GM23338 (cell line): ENCODE data around the gene ZFAND6. TPM values are rescaled to one million over a fixed set of nuclear protein-coding genes. Genes with fewer than 3 reads are reported as not detected.

ENCODE experiments used
- ATAC-seq: fragments of 200-7000 bp; cut with Tn5 transposase; 3 replicates; pipeline ENCODE4 v1.9.1; 2020
- DNase-seq: peaks from one replicate; pipeline ENCODE4 v3.0.0-alpha.2; 2015; ENCODE audit warnings: low spot score
- H2AFZ ChIP-seq: fragments of 200-600 bp; sonication (generic); 2 replicates; pipeline ENCODE4 v1.8.0; 2016; ENCODE audit warnings: antibody characterized with exemption, mild to moderate bottlenecking, moderate library complexity
- H3F3A ChIP-seq: fragments of 200-600 bp; sonication (generic); replicated peaks from 2 replicates; pipeline ENCODE4 v1.8.0; 2017; ENCODE audit warnings: antibody characterized with exemption, mixed run types, low read depth
- H3K27ac ChIP-seq: fragments of 200-600 bp; sonication (generic); 2 replicates; pipeline ENCODE4 v1.6.1; 2016; ENCODE audit warnings: low read depth
- H3K27me3 ChIP-seq: fragments of 200-600 bp; sonication (generic); 2 replicates; pipeline ENCODE4 v1.8.0; 2016; ENCODE audit warnings: mild to moderate bottlenecking, mixed run types, moderate library complexity; ENCODE audit not compliant: insufficient read depth
- H3K36me3 ChIP-seq: fragments of 200-600 bp; sonication (generic); 2 replicates; pipeline ENCODE4 v1.8.0; 2016; ENCODE audit warnings: mild to moderate bottlenecking; ENCODE audit not compliant: insufficient read depth
- H3K4me1 ChIP-seq: fragments of 200-600 bp; sonication (generic); 2 replicates; pipeline ENCODE4 v1.8.0; 2016; ENCODE audit warnings: mild to moderate bottlenecking, moderate library complexity; ENCODE audit not compliant: insufficient read depth
- H3K4me2 ChIP-seq: fragments of 200-600 bp; sonication (generic); 2 replicates; pipeline ENCODE4 v1.7.1; 2017; ENCODE audit warnings: mixed run types
- H3K4me3 ChIP-seq: fragments of 200-600 bp; sonication (generic); 2 replicates; pipeline ENCODE4 v1.6.1; 2016; ENCODE audit warnings: mixed run types
- H3K79me2 ChIP-seq: fragments of 200-600 bp; sonication (generic); replicated peaks from 2 replicates; pipeline ENCODE4 v1.8.0; 2017; ENCODE audit warnings: mild to moderate bottlenecking; ENCODE audit not compliant: insufficient read depth
- H3K9me2 ChIP-seq: fragments of 200-600 bp; sonication (generic); 2 replicates; pipeline ENCODE4 v1.8.0; 2017; ENCODE audit not compliant: insufficient read depth
- H4K20me1 ChIP-seq: fragments of 200-600 bp; sonication (generic); replicated peaks from 2 replicates; pipeline ENCODE4 v1.8.0; 2017; ENCODE audit warnings: mild to moderate bottlenecking; ENCODE audit not compliant: insufficient read depth
- H3K27ac Mint-ChIP-seq: 2 replicates; pipeline ENCODE4 v1.8.0; 2020; ENCODE audit warnings: inconsistent platforms, mild to moderate bottlenecking, moderate library complexity, mixed read lengths
- H3K27me3 Mint-ChIP-seq: 3 replicates; pipeline ENCODE4 v1.8.0; 2022; ENCODE audit warnings: low read depth, mild to moderate bottlenecking, moderate library complexity, mixed read lengths, inconsistent platforms; ENCODE audit not compliant: insufficient read depth, poor library complexity
- H3K36me3 Mint-ChIP-seq: 3 replicates; pipeline ENCODE4 v1.8.0; 2021; ENCODE audit warnings: low read depth, mild to moderate bottlenecking, inconsistent platforms, moderate library complexity, mixed read lengths
- H3K4me1 Mint-ChIP-seq: 3 replicates; pipeline ENCODE4 v1.8.0; 2020; ENCODE audit warnings: mild to moderate bottlenecking, inconsistent platforms, mixed read lengths
- H3K4me3 Mint-ChIP-seq: 3 replicates; pipeline ENCODE4 v1.8.0; 2021; ENCODE audit warnings: moderate library complexity, mild to moderate bottlenecking, inconsistent platforms, mixed read lengths
- H3K9me3 Mint-ChIP-seq: 3 replicates; pipeline ENCODE4 v1.8.0; 2020; ENCODE audit warnings: moderate library complexity, mild to moderate bottlenecking, inconsistent platforms, mixed read lengths
- CREB1 ChIP-seq: fragments of 250-450 bp; sonication (Bioruptor Pico); IDR thresholded peaks from 2 replicates; pipeline ENCODE4 v1.5.0; 2020; ENCODE audit warnings: low read depth, mild to moderate bottlenecking, moderate library complexity
- CTCF ChIP-seq, 2 experiments: fragments of 200-600 bp in 1 of 2; sonication (generic) in 1 of 2; conservative IDR thresholded peaks; 2 replicates each; pipeline versions ENCODE4 v1.5.1 to v1.6.1; 2016 to 2017; ENCODE audit warnings: antibody characterized with exemption in 2 of 2, low read depth in 2 of 2, mild to moderate bottlenecking in 2 of 2, moderate library complexity in 1 of 2
- ETS1 ChIP-seq: IDR thresholded peaks from 2 replicates; pipeline ENCODE4 v1.6.1; 2016; ENCODE audit warnings: antibody characterized with exemption
- EZH2phosphoT487 ChIP-seq: fragments of 200-600 bp; sonication (generic); IDR thresholded peaks from one replicate; pipeline ENCODE4 v1.8.1; 2018; ENCODE audit warnings: antibody characterized with exemption; ENCODE audit not compliant: unreplicated experiment
- JUNB ChIP-seq: IDR thresholded peaks from one replicate; pipeline ENCODE4 v1.6.1; 2016; ENCODE audit warnings: antibody characterized with exemption; ENCODE audit not compliant: unreplicated experiment
- NANOG ChIP-seq: IDR thresholded peaks from 2 replicates; pipeline ENCODE4 v1.6.1; 2016; ENCODE audit warnings: antibody characterized with exemption, borderline replicate concordance
- POLR2AphosphoS5 ChIP-seq: IDR thresholded peaks from 2 replicates; pipeline ENCODE4 v1.6.1; 2016; ENCODE audit warnings: antibody characterized with exemption, low read depth
- REST ChIP-seq: IDR thresholded peaks from one replicate; pipeline ENCODE4 v1.6.1; 2018; ENCODE audit warnings: antibody characterized with exemption; ENCODE audit not compliant: unreplicated experiment
- ZNF331 ChIP-seq: fragments of 250-450 bp; sonication (Bioruptor Pico); IDR thresholded peaks from 2 replicates; pipeline ENCODE4 v1.5.0; 2020; ENCODE audit warnings: low read depth, mild to moderate bottlenecking, moderate library complexity
- polyA plus RNA-seq: library from polyadenylated mRNA; unstranded; fragments of >200 nt; fragmentation: Nextera tagmentation; extraction: Ambion mirVana; gene quantifications from 2 replicates; pipeline ENCODE4 v1.2.1, GENCODE V29; 2016
- total RNA-seq: library from RNA; depleted of rRNA; stranded (reverse); fragments of >200 nt; shearing (Covaris generic); gene quantifications from 2 replicates; pipeline ENCODE4 v1.2.3, GENCODE V29; 2014

ZFAND6 gene
- total and polyA plus RNA-seq, 2 experiments from 2014 or later: 205 to 292 TPM

- no peak for TF ChIP-seq CTCF (conservative IDR thresholded peaks at IDR 0.05; ENCODE audit: low read depth in 2 of 2)
- TF ChIP-seq REST: no peak
- no peak for TF ChIP-seq POLR2AphosphoS5
- no peak for TF ChIP-seq ZNF331 (CRISPR knock-in tag)
- TF ChIP-seq NANOG: no peak
- no peak for TF ChIP-seq JUNB
Observed at GRCh38 chr15:80179025-80179759, 119.7 kb downstream of the ZFAND6 start (continued).

- Histone ChIP-seq H3K4me3 (no peak overlapping the region), H3K27ac (no peak overlapping the region), H3F3A (no peaks in the 10 kb centered on the region), H3K4me1 (no peaks in the 10 kb centered on the region), H4K20me1 (no peaks in the 10 kb centered on the region), H3K9me2 (no peaks in the 10 kb centered on the region), H3K79me2 (no peaks in the 10 kb centered on the region), H3K36me3 (no peaks in the 10 kb centered on the region; the same call in 1 of the 2 replicates), H3K4me2 (no peak overlapping the region), H2AFZ (no peak overlapping the region), H3K27me3 (no peaks in the 10 kb centered on the region)
- ATAC-seq: no peak
- Mint-ChIP-seq H3K27me3 (peaks cover 1% of the 10 kb centered on the region), H3K4me3 (no peak overlapping the region), H3K9me3 (no peaks in the 10 kb centered on the region), H3K4me1 (no peaks in the 10 kb centered on the region), H3K36me3 (peaks cover 18% of the 10 kb centered on the region), H3K27ac (no peak overlapping the region)
- no peak for DNase-seq
- no peak for TF ChIP-seq CREB1 (CRISPR knock-in tag)
- no peak for TF ChIP-seq EZH2phosphoT487
- no peak for TF ChIP-seq REST
- no peak for TF ChIP-seq POLR2AphosphoS5
- TF ChIP-seq ETS1: no peak
Observed at GRCh38 chr15:80179935-80180334, 120.5 kb downstream of the ZFAND6 start.
